Measurements from ENCODE around the gene TMEM179.

The TMEM179 gene

DNA sequence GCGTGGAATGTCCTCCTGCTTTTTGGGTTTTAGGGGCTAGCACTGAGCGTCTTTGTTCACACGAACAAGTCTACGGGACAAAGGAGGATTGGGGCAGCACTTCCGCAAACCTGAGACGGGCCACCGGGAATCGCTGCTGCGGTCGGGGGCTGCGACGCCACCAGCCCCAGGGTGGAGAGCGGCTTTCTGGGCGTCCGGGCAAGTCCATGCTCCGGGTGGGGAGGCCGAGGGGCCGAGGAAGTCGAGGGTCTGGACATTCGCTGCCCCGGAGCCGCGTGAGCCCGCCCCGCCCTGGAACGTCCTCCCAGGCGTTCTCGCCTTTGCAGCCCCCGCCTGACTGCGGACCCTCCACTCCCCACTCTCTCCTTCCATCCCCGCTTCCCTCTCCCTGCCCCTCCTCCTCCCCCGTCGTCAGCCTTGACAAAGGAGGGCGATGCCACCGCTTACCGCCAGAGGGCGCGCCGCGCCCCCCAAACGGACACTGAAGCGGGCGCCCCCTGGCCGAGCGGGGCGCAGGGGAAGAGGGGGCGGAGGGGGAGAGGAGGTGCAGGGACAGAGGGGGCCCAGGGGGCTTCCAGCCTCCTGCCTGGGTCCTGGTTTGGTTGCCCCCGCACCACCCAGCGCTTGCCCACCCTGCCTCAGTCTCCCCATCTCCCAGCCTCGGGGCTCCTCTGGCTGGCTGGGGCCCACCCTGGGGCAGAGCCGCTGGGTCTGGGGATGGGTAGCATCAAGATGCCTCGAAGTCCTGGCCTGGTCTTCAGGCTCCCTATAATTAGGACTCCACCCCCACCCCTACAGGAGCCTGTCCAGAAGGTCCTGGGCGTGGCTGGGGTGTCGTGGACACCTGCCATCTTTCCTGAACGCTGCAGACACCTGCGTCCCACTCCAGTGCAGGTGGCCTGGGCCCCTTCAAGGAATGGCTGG lies 45.7 kb upstream of the TMEM179 start:
- TF ChIP-seq, protein P1, sequence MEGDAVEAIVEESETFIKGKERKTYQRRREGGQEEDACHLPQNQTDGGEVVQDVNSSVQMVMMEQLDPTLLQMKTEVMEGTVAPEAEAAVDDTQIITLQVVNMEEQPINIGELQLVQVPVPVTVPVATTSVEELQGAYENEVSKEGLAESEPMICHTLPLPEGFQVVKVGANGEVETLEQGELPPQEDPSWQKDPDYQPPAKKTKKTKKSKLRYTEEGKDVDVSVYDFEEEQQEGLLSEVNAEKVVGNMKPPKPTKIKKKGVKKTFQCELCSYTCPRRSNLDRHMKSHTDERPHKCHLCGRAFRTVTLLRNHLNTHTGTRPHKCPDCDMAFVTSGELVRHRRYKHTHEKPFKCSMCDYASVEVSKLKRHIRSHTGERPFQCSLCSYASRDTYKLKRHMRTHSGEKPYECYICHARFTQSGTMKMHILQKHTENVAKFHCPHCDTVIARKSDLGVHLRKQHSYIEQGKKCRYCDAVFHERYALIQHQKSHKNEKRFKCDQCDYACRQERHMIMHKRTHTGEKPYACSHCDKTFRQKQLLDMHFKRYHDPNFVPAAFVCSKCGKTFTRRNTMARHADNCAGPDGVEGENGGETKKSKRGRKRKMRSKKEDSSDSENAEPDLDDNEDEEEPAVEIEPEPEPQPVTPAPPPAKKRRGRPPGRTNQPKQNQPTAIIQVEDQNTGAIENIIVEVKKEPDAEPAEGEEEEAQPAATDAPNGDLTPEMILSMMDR (conservative IDR thresholded peaks at IDR 0.05; ENCODE audit: low read length), result peak; percentile 83
- DNase-seq (ENCODE audit: low read depth), result peak; percentile 28
- H3K4me3 ChIP-seq (ENCODE audit: low read length), result peak overlapping the region; percentile 64

DNA sequence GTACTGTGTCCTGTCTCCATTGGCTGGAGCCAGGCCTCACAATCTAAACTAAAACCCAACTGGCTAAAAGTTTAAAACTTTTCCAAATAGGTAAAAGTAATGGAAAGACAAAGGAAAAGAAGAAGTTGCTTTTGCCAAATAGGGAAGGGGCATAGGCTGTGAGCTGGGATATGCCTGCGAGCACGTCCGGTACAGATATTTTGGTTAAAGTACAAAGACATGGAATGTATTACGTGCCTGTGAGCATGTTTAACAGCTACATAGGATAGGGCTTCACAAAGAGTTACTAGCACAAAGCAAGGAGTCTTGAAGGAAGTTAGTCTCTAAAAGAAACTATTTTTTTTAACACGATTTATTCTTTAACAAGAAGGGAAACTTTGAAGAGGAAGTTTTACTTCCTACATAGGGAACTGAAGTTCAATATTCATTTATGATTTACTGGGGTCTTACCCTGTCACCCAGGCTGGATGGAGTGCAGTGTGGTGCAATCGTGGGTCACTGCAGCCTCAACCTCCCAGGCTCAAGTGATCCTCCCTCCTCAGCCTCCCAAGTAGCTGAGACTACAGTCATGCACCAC lies 43.0 kb upstream of the TMEM179 start:
- no peak for DNase-seq (ENCODE audit: low read depth)
- TF ChIP-seq, protein P1 (conservative IDR thresholded peaks at IDR 0.05; ENCODE audit: low read length), result no peak
- no peak overlapping the region for H3K4me3 ChIP-seq (ENCODE audit: low read length)

DNA sequence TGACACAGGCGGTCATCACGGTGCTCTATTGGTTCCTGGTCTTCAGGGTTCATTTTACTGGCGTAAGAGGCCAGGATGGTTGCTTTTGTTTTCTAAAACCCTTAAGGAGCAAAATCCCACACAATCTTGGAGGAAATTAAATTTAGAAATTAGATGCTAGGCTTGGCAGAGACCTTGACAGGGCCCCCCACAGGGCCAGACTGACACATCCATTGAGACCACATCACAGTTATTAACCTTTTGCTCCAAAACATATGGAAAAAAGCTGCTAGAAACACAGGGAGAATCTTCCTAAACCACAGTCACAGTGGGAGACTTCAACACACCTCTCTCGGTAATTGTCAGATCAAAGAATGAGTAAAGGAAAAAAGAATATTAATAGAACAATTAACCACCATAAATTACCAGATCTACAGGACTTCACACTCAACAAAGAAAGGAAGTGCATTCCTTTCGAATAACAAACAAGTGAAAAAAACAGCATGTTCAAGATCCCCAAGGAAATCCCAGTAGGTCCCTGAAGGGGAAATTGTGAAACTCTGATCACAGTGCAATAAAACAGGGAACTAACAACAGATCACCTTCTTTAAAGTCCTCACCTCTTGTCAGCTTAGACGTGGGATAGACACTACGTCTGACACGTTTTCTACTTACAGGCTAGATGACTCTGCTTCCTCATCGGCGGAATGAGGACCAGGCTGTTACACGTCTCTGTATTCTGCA lies 40.2 kb upstream of the TMEM179 start:
- DNase-seq (ENCODE audit: low read depth), result peak; percentile 13
- TF ChIP-seq, protein P1 (conservative IDR thresholded peaks at IDR 0.05; ENCODE audit: low read length), result no peak
- H3K4me3 ChIP-seq (ENCODE audit: low read length), result no peak overlapping the region

DNA sequence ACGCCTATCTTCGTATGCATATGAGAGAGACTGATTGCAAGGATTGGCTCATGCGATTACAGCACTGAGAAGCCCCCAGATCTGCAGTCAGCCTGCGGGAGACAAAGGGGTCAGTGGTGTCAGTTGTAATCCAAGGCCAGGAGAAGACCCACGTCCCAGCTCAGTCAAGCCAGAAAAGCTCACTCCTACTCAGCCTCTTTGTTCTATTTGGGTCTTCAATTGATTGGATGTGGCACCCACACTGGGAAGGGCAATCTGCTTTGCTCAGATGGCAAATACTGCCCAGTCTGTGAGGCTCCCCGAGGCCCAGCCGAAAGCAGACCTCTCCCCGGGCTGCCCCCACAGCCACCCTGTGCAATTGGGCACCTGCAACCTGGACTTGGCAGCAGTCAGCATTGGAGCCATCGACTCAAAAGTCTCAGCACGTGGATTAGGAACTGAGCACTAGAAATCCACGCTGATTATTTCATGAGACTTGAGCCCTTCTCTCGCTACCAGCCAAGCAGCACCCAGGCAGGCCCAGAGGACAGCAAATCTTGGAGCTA lies 39.6 kb upstream of the TMEM179 start:
- TF ChIP-seq, protein P1 (conservative IDR thresholded peaks at IDR 0.05; ENCODE audit: low read length), result no peak
- no peak overlapping the region for H3K4me3 ChIP-seq (ENCODE audit: low read length)
- DNase-seq (ENCODE audit: low read depth), result no peak

DNA sequence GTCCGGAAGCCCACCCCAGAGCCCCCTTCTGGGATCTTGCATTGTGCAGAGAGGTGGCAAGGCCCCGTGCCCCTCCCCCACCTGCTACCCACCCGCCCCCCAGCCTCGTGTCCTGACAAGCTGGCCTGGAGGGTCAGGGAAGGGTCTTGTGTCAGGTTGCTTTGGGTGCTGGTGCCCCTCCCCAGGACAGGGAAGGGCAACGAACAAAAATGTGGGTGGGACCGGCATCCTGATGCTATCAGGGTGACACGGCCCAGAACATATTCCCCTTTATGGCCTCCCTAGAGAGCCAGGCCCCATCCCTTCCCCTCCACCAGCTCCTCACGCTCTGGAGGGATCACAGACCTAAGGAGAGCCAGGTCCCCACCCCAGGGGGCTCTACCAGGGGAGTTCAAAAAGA lies 38.7 kb upstream of the TMEM179 start:
- no peak overlapping the region for H3K4me3 ChIP-seq (ENCODE audit: low read length)
- TF ChIP-seq, protein P1 (conservative IDR thresholded peaks at IDR 0.05; ENCODE audit: low read length), result no peak
- no peak for DNase-seq (ENCODE audit: low read depth)

DNA sequence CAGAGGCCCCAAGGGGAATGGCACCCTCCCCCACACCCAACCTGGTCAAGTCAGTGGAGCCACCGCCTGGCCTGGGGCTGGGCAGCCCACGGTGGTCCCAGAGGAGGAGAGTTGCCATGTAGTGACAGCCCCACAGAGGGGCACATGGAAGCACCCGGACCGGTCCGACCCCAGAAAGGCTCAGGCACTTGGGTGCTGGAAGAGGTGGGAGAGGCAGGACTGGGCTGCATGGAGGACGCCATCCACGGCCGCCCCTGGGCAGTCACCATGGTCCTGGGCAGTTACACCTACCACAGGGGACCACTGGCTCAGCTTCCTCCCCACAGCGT lies 37.9 kb upstream of the TMEM179 start:
- TF ChIP-seq, protein P1 (conservative IDR thresholded peaks at IDR 0.05; ENCODE audit: low read length), result no peak
- DNase-seq (ENCODE audit: low read depth), result no peak
- H3K4me3 ChIP-seq (ENCODE audit: low read length), result no peak overlapping the region
